GM19397 (cell line): ENCODE results near the gene MICALL1.

Experiments
- ATAC-seq: cut with Tn5 transposase; IDR thresholded peaks from one replicate; pipeline ENCODE4 v1.9.1; 2021; ENCODE audit warnings: mild to moderate bottlenecking, moderate library complexity; ENCODE audit not compliant: unreplicated experiment

MICALL1 gene

DNA sequence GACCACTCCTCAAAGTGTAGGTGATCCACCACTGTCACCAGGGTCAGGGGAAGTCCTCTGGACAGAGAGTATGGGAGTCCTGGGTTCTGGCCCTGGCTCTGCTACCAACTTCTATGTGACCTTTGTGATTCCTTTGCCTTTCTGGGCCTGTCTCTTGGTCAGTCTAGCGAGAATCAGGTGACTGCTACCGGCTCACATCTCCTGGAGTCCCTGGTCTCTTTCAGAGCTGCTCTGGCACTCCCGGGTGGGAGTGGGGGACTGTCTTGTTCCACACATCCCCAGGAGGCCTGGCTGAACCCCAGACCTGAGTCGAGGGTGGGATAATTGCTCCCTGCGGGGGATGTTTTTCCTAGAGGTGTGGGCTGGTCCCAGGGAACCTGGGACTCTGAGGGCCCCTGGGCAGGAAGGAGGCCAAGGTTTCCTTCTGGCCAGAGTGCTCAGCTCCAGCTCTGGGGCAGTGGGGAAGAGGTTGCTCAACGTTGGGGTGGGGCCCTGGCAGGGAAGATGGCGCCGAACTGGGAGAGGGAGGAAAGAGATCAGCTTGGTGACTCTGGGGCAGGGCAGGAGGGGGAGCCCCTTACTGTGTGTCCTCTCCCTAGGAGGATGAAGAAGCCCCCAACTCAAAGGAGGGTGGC is 76.2 kb downstream of the MICALL1 start:
- no peak for ATAC-seq

DNA sequence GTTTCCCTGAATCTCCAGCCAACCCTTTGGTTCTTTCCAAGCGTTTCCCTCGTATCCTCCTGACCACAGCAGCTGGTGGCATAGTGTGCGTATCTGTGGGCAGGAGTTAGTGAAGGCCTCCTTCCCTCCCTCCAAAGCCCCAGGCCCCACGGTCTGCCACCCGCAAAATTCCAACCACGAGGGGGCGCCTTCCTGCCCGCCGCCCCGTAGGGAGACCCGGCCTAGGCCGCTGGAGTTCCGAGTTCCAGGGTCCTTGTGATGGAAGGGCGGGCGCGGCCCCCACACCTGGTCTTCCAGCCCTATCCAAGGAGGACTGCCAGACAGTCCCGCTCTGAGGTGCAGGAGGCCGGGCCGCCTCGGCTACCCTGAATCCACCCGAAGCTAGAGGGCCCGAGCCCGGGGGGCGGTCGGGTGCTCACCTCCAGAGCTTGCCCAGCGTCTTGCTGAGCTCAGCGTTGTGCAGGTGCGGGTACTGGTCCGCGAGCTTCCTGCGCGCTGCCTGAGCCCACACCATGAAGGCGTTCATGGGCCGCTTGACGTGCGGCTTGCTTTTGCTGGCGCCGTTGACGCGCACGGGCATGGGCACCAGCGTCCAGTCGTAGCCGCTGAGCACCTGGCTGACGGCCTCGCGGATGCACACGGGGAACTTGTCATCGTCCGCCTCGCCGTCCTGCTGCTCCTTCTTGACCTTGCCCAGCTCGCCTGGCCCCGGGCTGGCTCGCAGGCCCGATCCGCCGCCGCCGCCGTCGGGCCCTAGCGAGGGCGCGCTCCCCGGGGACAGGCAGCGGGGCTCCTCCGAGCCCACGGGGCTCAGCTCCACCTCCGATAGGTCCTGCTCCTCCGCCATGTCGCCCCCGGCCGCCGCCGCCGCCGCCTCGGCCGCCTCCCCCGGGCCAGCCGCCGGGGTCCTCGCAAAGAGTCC is 77.1 kb downstream of the MICALL1 start:
- no peak for ATAC-seq

DNA sequence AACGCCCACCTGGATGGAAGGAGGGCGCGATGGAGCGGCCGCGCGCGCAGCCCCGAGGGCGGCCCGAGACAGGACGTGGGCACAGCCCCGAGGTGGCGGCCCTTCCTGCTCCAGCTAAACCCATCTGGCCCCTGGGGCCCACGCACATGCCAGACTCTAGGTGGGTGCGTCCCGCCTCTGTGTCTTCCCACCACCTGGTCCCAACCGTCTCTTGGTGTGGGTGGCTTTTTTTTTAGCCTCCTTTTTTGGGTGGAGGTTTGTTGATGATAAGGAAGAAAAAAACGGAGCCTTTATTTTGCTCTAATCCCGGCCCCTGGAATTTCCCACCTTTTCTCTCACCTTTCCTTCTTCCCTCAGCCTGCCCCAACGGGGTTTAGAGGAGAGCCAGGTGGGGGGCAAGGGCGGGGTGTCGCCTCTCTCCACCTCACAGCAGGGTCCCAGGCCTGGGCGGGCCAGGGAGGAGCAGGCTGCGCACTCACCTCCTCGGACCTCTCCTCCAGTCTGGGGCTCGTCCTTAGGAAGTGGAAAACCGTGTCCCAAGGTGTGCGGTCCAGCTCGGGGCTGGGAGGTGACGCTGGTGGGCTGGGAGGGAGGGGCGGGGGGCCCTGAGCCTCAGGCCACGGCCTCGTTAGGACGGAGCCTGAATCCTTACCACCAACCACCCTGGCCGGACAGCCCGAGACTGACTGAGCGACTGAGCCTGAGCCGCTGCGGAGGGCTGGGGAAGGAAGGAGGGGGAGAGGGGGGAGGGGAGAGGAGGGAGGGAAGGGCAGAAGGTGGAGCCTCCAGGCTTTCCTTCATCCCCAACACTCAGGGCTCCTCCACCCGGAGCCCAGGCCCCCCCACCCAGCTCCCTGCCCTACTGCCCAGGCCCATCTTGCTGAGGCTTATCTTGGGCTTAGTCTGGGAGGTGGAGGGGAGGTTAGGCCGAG is 78.0 kb downstream of the MICALL1 start, which contains the start of gene SOX10:
TSS of gene SOX10 (minus strand) at position 696 of the 932 bp plus-strand sequence. CDS start 771 bp downstream, outside the sequence.
- no peak for ATAC-seq

DNA sequence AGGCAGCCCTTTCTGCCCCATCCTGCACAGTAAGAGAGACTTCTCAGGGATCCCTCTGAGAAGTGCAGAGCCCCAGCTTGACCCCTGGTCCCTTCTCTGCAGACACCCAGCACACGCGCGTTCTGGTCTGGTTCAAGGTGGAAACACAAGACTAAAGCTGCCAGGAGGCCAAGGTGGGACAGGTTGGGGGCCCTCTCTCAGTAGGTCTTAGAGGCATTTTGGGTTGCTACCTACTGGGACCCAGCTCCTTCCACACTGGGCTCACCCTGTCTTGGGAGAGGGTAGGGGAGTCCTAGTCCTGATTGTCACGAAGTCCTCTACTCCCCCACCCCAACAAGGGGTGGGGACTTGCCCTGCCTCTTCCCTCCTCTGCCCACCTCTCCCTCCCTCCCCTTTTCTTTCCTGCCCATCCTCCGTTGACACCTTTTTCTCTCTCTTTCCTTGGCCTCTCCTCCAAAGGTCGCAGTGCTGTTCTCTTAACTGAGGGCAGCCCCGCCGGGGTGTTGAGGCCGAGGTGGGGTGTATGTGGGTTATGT is 79.0 kb downstream of the MICALL1 start:
- ATAC-seq, result no peak

DNA sequence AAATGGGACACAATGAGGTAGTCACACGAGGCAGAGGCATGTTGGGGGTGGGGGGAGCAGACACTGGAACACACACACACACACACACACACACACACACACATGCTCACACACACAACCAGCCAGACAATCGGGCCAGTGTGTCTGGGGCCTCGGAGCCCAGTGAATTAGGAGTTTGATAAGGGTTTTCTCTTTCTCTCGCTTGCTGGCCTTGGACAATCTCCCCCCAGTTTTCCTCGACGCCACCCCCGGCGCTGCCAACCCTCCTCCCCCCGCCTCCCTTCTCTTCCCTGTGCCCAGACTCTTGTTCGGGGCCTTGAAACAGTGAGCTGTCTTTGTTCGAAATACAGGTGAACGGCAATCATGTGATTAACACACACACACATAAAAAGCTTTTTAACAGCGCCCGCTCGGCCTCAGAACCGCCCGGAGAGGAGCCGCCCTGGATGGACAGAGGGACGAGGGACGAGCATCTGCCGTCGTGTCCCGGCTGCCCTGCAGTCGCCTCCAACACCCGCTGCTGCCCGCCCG is 79.7 kb downstream of the MICALL1 start:
- ATAC-seq, result no peak

DNA sequence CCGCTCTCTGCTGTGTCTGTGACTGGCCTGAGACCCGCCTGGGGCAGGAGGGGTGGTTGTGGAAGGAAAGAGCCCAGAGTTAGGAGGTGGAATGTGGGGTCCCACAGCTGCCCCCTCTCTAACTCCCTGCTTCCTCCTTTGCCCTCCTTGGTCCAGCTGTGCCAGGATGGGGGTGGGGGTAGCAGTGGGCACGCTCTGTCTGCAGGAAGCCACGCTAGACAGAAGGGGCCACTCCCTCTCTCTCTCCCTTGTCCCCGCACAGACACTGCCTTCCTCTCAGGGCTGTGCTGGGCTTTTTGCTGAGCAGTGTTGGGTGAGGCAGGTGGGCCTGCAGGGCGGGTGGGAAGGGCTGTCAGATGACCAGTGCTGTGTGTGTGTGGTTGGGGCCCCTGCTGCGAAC is 80.3 kb downstream of the MICALL1 start:
- ATAC-seq, result no peak

DNA sequence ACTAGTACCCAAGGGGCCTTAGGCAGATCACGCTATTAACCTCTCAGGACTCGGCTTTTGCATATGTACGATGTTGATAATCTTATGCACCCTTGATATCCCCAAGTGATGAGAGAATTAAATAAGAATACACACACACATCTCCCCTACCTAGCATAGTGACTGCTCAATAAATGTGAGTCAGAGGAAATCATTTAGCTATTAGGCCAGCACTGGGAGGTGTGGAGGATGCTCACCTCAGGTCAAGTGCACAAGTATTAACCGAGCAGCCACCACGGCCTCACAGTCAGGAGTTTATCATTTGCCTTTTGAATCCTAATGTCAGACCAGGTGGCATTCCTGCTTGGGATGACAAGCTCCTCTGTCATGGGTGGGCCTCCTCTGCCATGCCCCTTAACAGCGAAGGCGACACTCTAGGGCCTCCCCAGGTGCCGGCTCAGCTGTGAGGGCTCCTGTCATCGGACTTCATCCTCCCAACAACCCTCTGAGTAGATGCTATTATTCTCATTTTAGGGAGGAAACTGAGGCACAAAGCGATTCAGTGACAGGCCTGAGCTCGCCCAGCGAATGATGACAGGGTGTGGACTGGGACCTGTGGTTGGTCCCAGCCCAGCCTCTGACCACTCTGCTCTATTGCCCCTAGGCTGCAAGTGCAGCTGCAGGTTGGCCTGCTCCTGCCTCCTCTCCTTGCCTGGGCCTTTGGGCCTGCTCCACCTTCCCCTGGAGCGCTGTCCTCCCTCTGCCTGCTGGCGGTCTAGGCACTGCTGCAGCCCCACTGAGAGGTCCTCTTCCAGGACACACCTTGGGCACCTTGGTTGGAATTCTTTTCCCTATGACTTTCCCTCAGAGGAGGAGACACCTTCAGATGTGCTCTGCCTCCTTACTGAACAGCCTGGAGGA is 83.3 kb downstream of the MICALL1 start:
- no peak for ATAC-seq

DNA sequence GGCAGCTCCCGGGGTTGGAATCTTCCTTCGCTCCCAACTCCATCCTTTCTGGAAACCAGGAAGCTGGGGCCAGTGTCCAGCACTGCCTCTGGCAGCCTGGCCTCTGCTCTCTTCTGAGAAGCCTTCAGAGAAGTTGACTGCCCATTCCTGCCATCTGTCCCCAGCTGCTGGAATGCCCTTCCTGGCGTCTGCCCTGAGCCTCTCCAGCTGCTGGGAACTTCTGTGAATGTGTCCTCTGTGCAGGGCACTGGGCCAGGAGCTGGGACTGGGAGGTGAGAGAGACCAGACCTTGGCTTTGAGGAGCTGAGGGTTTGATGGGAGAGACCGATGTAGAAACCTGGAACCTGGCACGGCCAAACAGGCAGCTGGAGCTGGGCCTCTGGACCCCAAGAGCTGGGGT is 84.2 kb downstream of the MICALL1 start:
- ATAC-seq, result no peak

DNA sequence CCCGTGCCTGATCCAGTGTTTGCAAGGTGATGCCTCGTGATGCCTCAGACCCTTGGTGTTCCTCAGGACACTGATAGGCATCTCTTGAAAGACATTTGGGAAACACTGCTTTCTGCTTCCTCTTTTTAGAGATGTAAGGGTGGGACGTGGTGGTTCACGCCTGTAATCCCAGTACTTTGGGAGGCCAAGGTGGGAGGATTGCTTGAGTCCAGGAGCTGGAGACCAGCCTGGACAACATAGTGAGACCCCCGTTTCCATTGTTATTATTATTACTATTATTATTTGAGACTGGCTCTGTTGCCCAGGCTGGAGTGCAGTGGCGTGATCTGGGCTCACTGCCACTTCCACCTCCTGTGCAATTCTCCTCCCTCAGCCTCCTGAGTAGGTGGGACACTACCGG is 84.8 kb downstream of the MICALL1 start:
- no peak for ATAC-seq

DNA sequence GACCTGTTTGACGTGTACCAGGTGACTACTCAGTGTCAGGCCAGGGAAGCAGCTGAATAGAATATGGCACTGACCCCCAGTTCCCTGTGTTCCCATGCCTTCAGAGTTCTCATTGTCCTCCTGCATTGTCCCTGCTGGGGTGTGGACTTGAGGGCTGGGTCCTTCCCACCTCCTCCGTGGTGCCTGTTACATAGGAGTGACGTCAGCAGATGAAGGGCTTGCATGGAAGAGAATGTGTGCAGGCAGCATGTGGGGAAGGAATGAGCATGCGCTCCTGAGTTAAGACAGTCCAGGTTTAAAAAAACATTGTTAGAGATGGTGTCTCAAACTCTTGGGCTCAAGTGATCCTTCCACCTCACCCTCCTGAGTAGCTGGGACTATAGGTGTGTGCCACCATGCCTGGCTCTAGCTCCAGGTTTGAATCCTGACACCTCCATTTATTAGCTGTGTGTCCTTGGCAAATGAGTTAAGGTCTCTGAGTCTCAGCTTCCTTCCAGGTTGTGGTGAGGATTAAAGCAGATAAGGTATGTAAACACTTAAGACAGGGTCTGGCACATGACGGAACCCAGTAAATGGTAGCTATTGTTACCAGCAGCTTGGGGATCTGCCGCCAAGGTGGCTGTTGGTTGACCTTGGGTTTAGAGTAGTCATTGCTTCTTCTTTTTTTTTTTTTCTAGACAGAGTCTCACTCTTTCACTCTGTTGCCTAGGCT is 85.8 kb downstream of the MICALL1 start:
- no peak for ATAC-seq
